Mucosa of rectum (tissue), 2 donors: ENCODE data around the gene TGFBR3.

Source experiments
- H3K27ac ChIP-seq, 2 donors: one replicate each; pipeline ENCODE4 v1.7.0; 2013; ENCODE audit warnings: inconsistent platforms in 2 of 2, low read depth in 2 of 2, low read length in 2 of 2
- H3K27me3 ChIP-seq, 2 donors: one replicate each; pipeline ENCODE4 v1.7.0; 2013; ENCODE audit warnings: low read length in 2 of 2; ENCODE audit not compliant: control insufficient read depth in 2 of 2, insufficient read depth in 2 of 2
- H3K36me3 ChIP-seq, 2 donors: one replicate each; pipeline ENCODE4 v1.7.0; 2013; ENCODE audit warnings: low read length in 2 of 2; ENCODE audit not compliant: control insufficient read depth in 2 of 2, insufficient read depth in 2 of 2
- H3K4me1 ChIP-seq, 2 donors: one replicate each; pipeline ENCODE4 v1.7.0; 2013; ENCODE audit warnings: low read length in 2 of 2, mild to moderate bottlenecking in 1 of 2; ENCODE audit not compliant: control insufficient read depth in 2 of 2, insufficient read depth in 2 of 2
- H3K4me3 ChIP-seq, 2 donors: one replicate each; pipeline ENCODE4 v1.7.0; 2013; ENCODE audit warnings: low read length in 2 of 2
- H3K9ac ChIP-seq, 2 donors: one replicate each; pipeline ENCODE4 v1.7.0; 2013; ENCODE audit warnings: low read length in 2 of 2, low read depth in 1 of 2, mild to moderate bottlenecking in 1 of 2
- H3K9me3 ChIP-seq, 2 donors: one replicate each; pipeline ENCODE4 v1.7.0; 2013; ENCODE audit warnings: low read length in 2 of 2; ENCODE audit not compliant: control insufficient read depth in 2 of 2
- donor health status: healthy.
- donor health status: Normal muscosa, but diverticular disease.

The TGFBR3 gene

DNA sequence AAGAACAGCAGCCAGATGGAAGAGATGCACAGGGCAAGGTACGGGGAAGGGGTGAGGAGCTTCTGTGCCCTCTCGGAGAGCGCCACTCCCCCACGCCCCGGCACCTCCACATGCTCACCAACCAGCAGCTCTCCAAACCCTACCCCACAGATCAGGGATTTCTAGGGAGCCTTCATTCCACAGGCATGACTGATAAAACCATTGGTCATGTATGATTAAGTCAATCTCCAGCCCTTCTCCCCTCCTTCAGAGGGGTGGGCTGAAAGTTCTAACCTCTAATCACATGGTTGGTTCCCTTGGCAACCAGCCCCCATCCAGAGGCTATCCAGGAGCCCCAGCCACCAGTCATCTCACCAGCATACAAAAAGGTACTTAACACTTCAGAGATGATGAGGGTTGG, 144.7 kb downstream of the TGFBR3 start:
- Histone ChIP-seq H3K4me3 (no peak overlapping the region), H3K36me3 (no peaks in the 10 kb centered on the region), H3K4me1 (peaks cover 0 to 2% of the 10 kb centered on the region in 2 donors), H3K27me3 (no peaks in the 10 kb centered on the region), H3K27ac (no peak overlapping the region), H3K9ac (no peak overlapping the region), H3K9me3 (no peaks in the 10 kb centered on the region)

- no peaks in the 10 kb centered on the region for H3K27me3 ChIP-seq
- peaks cover 0 to 4% of the 10 kb centered on the region in 2 donors for H3K4me1 ChIP-seq
- H3K9ac ChIP-seq, result no peak overlapping the region
- H3K9me3 ChIP-seq, result no peaks in the 10 kb centered on the region
- H3K36me3 ChIP-seq, result no peaks in the 10 kb centered on the region
- peak overlapping the region in 1 of 2 donors; percentile 3 for H3K27ac ChIP-seq
- H3K4me3 ChIP-seq, result no peak overlapping the region
Measured at GRCh38 chr1:91737650-91738049, 148.3 kb downstream of the TGFBR3 start.

- Histone ChIP-seq H3K4me3 (no peak overlapping the region), H3K9ac (no peak overlapping the region), H3K36me3 (no peaks in the 10 kb centered on the region), H3K4me1 (peaks cover 2 to 3% of the 10 kb centered on the region in 2 donors), H3K27me3 (no peaks in the 10 kb centered on the region), H3K27ac (peak overlapping the region; percentile 38 to 41), H3K9me3 (no peaks in the 10 kb centered on the region)
Measured at GRCh38 chr1:91736715-91737615, 149.0 kb downstream of the TGFBR3 start.

DNA sequence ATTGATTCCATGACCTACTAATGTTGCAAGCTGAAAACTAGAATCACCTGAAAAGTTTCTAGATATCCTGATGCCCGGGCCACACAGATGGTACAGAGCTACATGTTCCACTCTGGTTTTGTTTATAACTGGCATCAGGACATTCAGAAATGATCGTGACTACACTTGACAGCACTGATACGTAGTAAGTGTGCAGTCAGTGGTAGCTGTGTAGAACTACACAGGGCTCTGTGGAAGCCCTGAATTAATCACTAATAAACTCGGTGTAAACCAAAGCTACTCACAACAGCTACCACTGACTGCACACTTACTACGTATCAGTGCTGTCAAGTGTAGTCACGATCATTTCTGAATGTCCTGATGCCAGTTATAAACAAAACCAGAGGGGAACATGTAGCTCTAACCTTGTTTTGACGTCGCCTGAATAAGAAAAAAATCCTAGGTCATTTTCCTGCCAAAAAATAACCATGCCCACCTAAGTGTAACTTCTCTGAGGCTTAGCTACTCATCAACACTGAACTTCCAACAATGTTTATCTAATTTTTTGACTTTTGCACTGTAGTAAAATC, 149.7 kb downstream of the TGFBR3 start:
- Histone ChIP-seq H3K36me3 (no peaks in the 10 kb centered on the region), H3K27me3 (no peaks in the 10 kb centered on the region), H3K27ac (peak overlapping the region; percentile 38 to 41), H3K9ac (no peak overlapping the region), H3K4me1 (peaks cover 3 to 5% of the 10 kb centered on the region in 2 donors), H3K9me3 (no peaks in the 10 kb centered on the region), H3K4me3 (no peak overlapping the region)

DNA sequence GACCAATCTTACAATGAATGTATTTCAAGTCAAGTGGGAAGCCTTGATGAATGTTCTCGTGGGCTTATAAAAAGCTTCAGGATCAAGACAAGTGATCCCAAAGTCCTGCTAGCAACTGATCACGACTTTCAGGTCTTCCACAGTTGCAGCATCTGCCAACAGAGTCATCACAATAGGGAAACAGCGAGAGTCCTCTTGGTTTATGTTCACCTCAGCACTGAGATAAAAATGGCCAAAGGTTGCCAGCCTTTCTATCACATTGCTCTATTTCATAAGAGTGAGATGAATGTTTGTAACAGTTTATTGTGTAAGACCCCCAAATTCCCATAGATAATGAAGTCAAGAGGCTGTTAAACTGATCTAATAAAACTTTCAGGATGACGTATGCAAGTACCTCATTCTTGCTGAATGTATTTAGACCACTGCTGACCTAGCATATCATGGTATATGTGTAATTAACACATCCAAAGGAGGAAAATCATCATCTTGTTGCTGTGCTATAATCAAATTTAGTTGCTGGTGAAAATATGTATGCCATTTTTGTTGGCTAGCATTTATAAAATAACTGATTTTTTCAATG, 150.6 kb downstream of the TGFBR3 start:
- no peaks in the 10 kb centered on the region for H3K27me3 ChIP-seq
- H3K4me1 ChIP-seq, result peaks cover 3 to 5% of the 10 kb centered on the region in 2 donors
- H3K36me3 ChIP-seq, result no peaks in the 10 kb centered on the region
- H3K9me3 ChIP-seq, result no peaks in the 10 kb centered on the region
- H3K27ac ChIP-seq, result no peak overlapping the region
- H3K4me3 ChIP-seq, result no peak overlapping the region
- H3K9ac ChIP-seq, result no peak overlapping the region

- Histone ChIP-seq H3K9me3 (no peaks in the 10 kb centered on the region), H3K36me3 (no peaks in the 10 kb centered on the region), H3K4me3 (no peak overlapping the region), H3K4me1 (peaks cover 3 to 5% of the 10 kb centered on the region in 2 donors), H3K9ac (no peak overlapping the region), H3K27me3 (no peaks in the 10 kb centered on the region), H3K27ac (no peak overlapping the region)
Measured at GRCh38 chr1:91734761-91735160, 151.2 kb downstream of the TGFBR3 start.

DNA sequence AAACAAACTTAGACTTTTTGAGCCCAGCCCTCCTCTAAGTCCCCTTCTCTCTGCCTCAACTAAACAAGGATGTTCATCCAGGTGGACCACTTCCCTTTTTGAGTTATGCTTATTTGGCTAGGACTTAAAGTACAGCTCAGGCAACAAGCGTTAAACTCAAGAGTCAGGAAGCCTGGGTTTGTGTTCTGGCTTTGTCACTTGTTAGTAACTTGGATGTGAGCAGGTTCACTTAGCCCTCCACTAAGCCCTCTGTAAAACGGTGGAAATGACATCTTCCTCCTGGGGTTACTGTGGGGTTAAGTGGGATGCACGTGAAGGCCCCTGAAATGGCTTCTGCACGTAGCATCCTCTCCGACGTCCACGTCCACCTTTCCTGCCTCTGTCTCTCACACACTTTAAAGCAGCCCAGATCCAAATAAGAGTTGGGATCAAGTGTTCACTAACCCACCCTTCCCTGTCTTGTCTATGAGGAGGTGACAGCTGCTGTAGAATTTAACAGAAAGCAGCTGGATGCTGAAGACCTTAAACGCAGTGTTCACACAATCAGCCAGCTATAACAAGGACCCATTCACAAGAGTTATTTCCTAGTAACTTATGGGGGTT, 152.7 kb downstream of the TGFBR3 start:
- H3K27ac ChIP-seq, result peak overlapping the region in 1 of 2 donors; percentile 6
- no peaks in the 10 kb centered on the region for H3K27me3 ChIP-seq
- H3K4me1 ChIP-seq, result peaks cover 3 to 5% of the 10 kb centered on the region in 2 donors
- H3K4me3 ChIP-seq, result no peak overlapping the region
- no peak overlapping the region for H3K9ac ChIP-seq
- peaks cover 0 to 2% of the 10 kb centered on the region in 2 donors for H3K36me3 ChIP-seq
- no peaks in the 10 kb centered on the region for H3K9me3 ChIP-seq

DNA sequence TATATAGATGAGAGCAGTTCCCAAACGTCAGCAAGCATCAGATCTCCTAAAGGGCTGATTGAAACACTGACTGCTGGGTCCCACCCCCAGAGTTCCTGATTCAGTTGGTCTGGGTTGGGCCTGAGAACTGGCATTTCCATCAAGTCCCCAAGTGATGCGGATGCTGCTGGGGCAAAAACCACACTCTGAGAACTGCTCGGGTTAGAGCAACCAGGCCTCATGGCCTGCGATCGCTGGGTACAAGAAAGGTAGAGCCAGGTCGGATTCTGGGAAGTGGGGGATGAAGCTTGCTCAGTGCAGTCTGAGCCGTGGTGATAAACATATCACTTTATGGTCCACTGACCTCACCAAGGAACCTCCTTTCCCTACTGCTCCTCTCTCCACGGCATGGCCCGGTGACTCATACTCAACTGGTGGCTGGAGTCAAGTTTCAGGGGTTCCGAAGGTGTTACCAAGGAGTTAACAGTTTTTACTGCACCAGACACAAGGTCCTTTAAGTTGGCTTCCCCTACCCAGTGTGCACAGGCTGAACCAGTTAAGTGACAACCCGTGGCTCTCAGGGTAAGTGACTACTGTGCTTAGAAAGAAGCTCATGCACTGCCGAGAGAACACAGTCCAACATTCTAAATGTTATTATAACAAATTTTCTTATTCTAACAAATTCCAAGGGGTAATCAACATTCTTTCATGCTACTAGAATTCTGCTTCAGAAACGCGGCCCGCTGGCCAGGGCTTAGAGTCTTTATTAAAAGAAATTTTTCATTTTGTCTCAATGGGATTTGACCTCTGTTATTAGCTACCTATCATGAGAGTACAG, 153.5 kb downstream of the TGFBR3 start:
- Histone ChIP-seq H3K27ac (peak overlapping the region in 1 of 2 donors; percentile 6), H3K9ac (no peak overlapping the region), H3K36me3 (peaks cover 0 to 2% of the 10 kb centered on the region in 2 donors), H3K27me3 (no peaks in the 10 kb centered on the region), H3K4me1 (peaks cover 3 to 5% of the 10 kb centered on the region in 2 donors), H3K4me3 (no peak overlapping the region), H3K9me3 (no peaks in the 10 kb centered on the region)

GRCh38 chr1:91731815-91732214, 154.1 kb downstream of the TGFBR3 start:
- peaks cover 3 to 5% of the 10 kb centered on the region in 2 donors for H3K4me1 ChIP-seq
- H3K9me3 ChIP-seq, result no peaks in the 10 kb centered on the region
- H3K4me3 ChIP-seq, result no peak overlapping the region
- no peaks in the 10 kb centered on the region for H3K27me3 ChIP-seq
- no peak overlapping the region for H3K27ac ChIP-seq
- H3K36me3 ChIP-seq, result peaks cover 0 to 2% of the 10 kb centered on the region in 2 donors
- no peak overlapping the region for H3K9ac ChIP-seq
